ENCODE measurements around the gene PLSCR2. TPM values are rescaled to one million over a fixed set of nuclear protein-coding genes. Genes with fewer than 3 reads are reported as not detected.
"Not testable (repeated sequence)": the region's sequence is repeated elsewhere in the genome, so short reads cannot be mapped to it uniquely, and the experiment has no call there.

PLSCR2 gene
- total and polyA plus RNA-seq, 10 of the 15 experiments (the other 5 are each of a cell fraction or from before 2014, with no cell fraction given) = not detected

DNA sequence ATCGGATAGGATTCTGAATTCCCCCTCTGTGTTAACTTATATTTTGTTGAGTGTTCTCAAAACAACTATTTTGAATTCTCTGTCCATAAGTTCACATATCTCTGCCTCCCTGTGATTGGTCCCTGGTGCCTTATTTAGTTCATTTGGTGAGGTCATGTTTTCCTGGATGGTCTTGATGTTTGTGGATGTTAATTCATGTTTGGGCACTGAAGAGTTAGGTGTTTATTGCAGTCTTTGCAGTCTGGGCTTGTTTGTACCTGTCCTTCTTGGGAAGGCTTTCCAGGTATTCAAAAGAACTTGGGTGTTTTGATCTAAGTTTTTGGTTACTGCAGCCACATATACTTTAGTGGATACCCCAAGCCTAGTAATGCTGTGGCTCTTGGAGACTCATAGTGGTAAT is 23.3 kb downstream of the PLSCR2 start:
- in situ Hi-C loops (cut with MboI) (no loop called here), intact Hi-C loops (cut with micrococcal nuclease; ENCODE audit: unreplicated experiment) (no loop called here)
- ChIA-PET RAD21 (ENCODE audit: unreplicated experiment) (no interaction called here), SMC1A (ENCODE audit: uncharacterized antibody, unreplicated experiment) (no interaction called here), CTCF (interaction anchor here (1.2 kb wide), 1 partner anchor 10 kb away, joined by 3 read pairs; no protein-coding TSS in a partner anchor), POLR2A (no interaction called here)
- FAIRE-seq (no peak), DNase-seq (ENCODE audit: low read depth, low spot score) (no peak), ATAC-seq (no peak)
- no TSS peak for BruUV-seq (replicated peaks)
- Histone ChIP-seq H3K27me3 (replicated peaks in 1 of 2; ENCODE audit: control insufficient read depth in 2 of 2, insufficient read depth in 2 of 2, low read length in 1 of 2) (no peaks in the 10 kb centered on the region), H3K4me1 (ENCODE audit: control insufficient read depth, insufficient read depth, low read length) (no peaks in the 10 kb centered on the region), H4K20me1 (ENCODE audit: control insufficient read depth, insufficient read depth) (no peaks in the 10 kb centered on the region), H3K79me2 (ENCODE audit: control insufficient read depth, insufficient read depth, low read length) (no peaks in the 10 kb centered on the region), H3K4me3 (no peak overlapping the region), H3K27ac (ENCODE audit: control insufficient read depth, insufficient read depth) (no peak overlapping the region), H3K9ac (ENCODE audit: control insufficient read depth, insufficient read depth, low read length) (no peak overlapping the region), H3K36me3 (ENCODE audit: control insufficient read depth in 2 of 2, insufficient read depth in 2 of 2, low read length in 1 of 2) (no peaks in the 10 kb centered on the region), H3K4me2 (ENCODE audit: control insufficient read depth, insufficient read depth) (no peak overlapping the region), H3K9me3 (replicated peaks; ENCODE audit: control insufficient read depth, insufficient read depth, low read length) (no peaks in the 10 kb centered on the region), H2AFZ (ENCODE audit: control insufficient read depth, low read depth, low read length) (no peak overlapping the region)
- 100% methylated on average over 1 of the region's 1 CpG for WGBS (ENCODE audit: insufficient coverage, insufficient replicate concordance, low lambda C conversion rate, missing lambda C conversion rate)
- TF ChIP-seq CHD4 (IDR thresholded peaks at IDR 0.05) (no peak), POLR2AphosphoS5 (IDR thresholded peaks at IDR 0.05; ENCODE audit: low read length) (no peak), YY1 (IDR thresholded peaks at IDR 0.05; ENCODE audit: low read depth, low read length) (no peak), SREBF1 (IDR thresholded peaks at IDR 0.05; ENCODE audit: low read length) (no peak), NFYB (IDR thresholded peaks at IDR 0.05; ENCODE audit: insufficient read depth, low read depth, low read length) (no peak), FOXK2 (IDR thresholded peaks at IDR 0.05) (no peak)
- TF ChIP-seq, protein P1, sequence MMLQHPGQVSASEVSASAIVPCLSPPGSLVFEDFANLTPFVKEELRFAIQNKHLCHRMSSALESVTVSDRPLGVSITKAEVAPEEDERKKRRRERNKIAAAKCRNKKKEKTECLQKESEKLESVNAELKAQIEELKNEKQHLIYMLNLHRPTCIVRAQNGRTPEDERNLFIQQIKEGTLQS (IDR thresholded peaks at IDR 0.05; ENCODE audit: borderline replicate concordance, extremely low read depth, low read depth, low read length) = no peak

- RAD21 ChIA-PET (ENCODE audit: unreplicated experiment); ATAC-seq; H2AFZ ChIP-seq (ENCODE audit: control insufficient read depth, low read depth, low read length); BruUV-seq (replicated peaks); H3K36me3 ChIP-seq (ENCODE audit: control insufficient read depth in 2 of 2, insufficient read depth in 2 of 2, low read length in 1 of 2); SMC1A ChIA-PET (ENCODE audit: uncharacterized antibody, unreplicated experiment); H3K27ac ChIP-seq (ENCODE audit: control insufficient read depth, insufficient read depth); H3K4me1 ChIP-seq (ENCODE audit: control insufficient read depth, insufficient read depth, low read length); in situ Hi-C loops (cut with MboI); CTCF ChIA-PET; H3K4me3 ChIP-seq; DNase-seq (ENCODE audit: low read depth, low spot score); H3K79me2 ChIP-seq (ENCODE audit: control insufficient read depth, insufficient read depth, low read length); H3K4me2 ChIP-seq (ENCODE audit: control insufficient read depth, insufficient read depth); FAIRE-seq; intact Hi-C loops (cut with micrococcal nuclease; ENCODE audit: unreplicated experiment); H3K27me3 ChIP-seq (replicated peaks in 1 of 2; ENCODE audit: control insufficient read depth in 2 of 2, insufficient read depth in 2 of 2, low read length in 1 of 2); H4K20me1 ChIP-seq (ENCODE audit: control insufficient read depth, insufficient read depth); H3K9me3 ChIP-seq (replicated peaks; ENCODE audit: control insufficient read depth, insufficient read depth, low read length); POLR2A ChIA-PET; H3K9ac ChIP-seq (ENCODE audit: control insufficient read depth, insufficient read depth, low read length): not testable (repeated sequence)
- 52% methylated on average over 5 of the region's 5 CpGs for WGBS (ENCODE audit: insufficient coverage, insufficient replicate concordance, low lambda C conversion rate, missing lambda C conversion rate)
Measured at GRCh38 chr3:146440310-146440709, 29.1 kb downstream of the PLSCR2 start.

Measured in GM12878 (cell line).